GM18499 (cell line): ENCODE data around the gene METTL2B.

ENCODE experiments used
- ATAC-seq: cut with Tn5 transposase; IDR thresholded peaks from one replicate; pipeline ENCODE4 v1.9.1; 2021; ENCODE audit warnings: moderate number of reproducible peaks; ENCODE audit not compliant: insufficient read depth, unreplicated experiment

METTL2B gene

GRCh38 chr7:128476402-128477335 lies at the start of gene METTL2B:
Gene METTL2B, plus strand, starts transcription at chr7:128476748. Its CDS starts 18 bp downstream, at chr7:128476766.
- ATAC-seq, result peak; percentile 82

DNA sequence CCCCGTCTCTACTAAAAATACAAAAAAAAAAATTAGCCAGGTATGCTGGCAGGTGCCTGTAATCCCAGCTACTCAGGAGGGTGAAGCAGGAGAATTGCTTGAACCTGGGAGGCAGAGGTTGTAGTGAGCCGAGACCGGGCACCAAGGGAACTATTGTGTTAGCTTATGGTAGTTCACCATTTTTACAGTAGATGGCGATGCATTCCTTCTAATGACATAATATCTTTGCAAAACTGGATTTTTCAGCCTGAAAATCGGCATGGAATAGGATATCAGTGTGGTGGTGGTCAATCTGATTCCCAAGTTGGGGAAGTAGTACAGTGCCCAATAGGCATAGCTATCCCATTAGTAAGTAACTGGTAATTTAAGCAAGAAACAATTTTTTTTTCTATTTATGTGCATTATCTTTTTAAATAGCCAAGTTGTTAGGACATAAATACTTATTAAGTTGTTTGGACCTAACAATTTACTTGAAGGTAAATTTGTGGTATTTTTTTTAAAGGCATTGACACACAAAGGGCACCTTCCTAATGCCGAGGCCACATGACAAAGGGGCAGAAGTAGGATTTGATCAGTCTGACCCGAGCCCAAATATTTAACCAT lies 49.2 kb upstream of the METTL2B start:
- no peak for ATAC-seq

- ATAC-seq, result no peak
Observed at GRCh38 chr7:128430207-128430606, 46.3 kb upstream of the METTL2B start.

- ATAC-seq, result no peak
Observed at GRCh38 chr7:128431221-128431620, 45.3 kb upstream of the METTL2B start.

DNA sequence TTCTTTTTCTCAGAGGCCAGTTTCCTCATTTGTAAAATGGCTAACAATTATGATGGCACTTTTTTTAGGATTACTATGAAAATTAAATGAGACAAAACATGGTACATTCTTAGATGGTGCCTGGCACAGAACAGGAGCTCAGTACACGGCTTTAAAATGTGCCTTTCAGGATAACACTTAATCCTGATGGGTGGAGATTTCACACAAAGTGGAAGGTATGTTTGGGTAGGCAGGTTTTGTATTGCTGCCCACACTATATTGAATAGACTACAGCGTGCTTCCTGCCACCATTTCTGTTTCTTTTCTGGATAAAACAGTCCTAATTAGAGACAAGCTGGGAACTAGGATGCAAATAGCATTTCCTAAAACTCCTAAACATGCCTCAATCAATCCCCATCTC lies 44.8 kb upstream of the METTL2B start:
- ATAC-seq, result no peak

DNA sequence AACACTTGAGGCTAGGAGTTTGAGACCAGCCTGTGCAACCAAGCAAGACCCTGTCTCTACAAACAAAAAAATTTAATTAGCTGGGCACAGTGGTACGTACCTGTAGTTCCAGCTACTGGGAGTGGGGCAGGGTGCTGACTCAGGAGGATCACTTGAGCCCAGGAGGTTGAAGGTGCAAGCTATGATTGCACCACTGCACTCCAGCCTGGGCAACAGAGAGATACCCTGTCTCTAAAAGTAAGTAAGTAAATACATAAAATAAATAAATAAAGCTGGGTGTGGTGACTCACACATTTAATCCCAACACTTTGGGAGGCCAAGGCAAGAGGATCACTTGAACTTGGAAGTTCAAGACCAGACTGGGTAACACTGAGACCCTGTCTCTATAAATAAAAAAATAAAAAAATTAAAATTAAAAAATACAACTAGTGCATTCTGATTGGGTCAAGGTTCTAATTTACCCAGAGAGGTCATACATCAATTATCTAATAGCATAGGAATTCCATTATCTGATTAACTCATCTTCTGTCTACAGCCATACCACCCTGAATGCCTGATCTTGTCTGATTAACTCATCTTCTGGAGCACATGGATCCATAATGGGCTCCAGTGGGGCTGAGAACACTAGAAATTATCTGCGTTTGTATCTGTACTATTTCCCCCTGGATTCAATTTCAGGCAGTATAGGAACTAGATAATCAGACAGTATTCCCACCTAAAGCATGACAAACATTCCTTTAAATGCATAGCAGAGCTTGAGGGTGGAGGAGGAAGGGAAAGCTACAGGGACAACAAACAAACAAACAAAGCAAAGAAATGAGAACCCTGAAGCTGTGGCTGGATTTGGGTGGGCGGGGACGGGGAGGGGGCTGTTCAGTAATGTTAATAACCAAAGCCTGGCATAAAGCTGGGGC lies 41.9 kb upstream of the METTL2B start:
- no peak for ATAC-seq

DNA sequence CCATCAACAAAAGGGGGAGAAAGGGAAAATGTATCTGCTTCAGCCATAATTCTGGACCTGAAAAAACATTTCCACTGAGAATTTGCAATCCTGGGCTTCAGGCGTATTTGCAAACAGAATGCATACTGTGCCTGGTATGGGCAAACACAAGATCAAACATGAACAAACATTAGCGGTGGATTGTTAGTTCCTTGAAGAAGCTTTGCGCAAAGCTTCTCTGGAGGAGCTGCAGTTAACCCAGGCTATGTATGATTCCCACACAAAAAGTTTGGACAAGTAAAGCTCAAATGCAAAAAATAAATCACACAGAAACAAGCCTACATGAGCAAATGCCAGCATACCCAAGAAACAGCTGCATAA lies 41.2 kb upstream of the METTL2B start:
- no peak for ATAC-seq

GRCh38 chr7:128437426-128438332 lies 38.9 kb upstream of the METTL2B start:
- peak; percentile 49 for ATAC-seq

- no peak for ATAC-seq
Observed at GRCh38 chr7:128442356-128442755, 34.2 kb upstream of the METTL2B start.

DNA sequence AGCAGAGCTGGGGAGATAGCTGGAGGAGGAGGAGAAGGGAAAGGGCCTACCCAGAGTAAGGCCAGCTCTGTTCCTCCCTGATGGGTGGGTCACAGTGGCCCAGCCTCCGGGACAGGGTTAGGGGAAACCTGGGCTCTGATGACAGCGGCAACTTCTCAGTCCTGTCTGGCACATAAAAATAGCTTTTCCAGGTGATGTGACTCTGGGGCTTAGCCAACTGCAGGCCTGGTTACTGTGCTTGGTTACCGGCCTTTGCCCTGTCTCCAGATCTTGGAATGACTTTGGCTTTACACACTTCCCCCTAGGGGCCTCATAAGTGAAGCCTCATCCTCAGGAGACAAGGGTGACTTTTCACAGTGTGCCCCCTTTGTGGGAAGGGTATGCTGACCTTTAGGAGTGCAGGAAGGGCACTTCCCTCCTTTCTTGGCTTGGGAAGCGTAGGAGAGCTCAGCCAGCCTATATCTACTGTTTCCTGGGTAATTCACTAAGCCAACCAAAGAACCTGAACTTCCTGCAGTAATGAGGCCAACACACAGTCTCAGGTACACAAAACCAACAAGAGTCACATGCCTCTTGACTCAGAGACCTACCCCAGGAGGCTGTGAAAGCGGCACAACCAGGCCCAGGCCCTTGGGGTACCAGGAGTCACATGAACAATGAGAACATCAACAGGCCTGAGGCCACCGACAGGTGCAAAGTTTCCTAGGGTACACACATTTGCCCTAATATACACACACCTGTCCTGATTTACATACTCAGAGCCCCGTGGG lies 32.5 kb upstream of the METTL2B start:
- ATAC-seq, result no peak

DNA sequence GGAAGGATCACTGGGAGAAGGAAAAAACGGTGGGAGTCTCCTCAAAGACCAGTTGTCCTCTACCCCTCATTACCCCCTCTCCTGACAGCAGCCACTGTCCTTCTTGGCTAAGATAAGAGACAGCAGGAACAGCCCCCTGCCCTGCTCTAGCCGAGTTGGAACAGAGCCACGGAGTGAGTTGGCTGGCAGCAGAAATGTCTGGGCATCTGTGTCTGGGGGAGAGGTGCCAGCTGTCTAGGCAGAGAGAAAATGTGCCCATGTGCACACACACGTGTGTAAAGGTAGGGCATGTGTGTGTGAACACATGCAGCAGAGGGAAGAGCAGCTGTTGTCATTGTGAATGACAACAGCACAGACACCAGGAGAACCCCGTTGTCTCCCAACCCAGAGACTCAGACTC lies 30.2 kb upstream of the METTL2B start:
- no peak for ATAC-seq

- no peak for ATAC-seq
Observed at GRCh38 chr7:128447941-128448564, 28.5 kb upstream of the METTL2B start.

GRCh38 chr7:128448751-128449302 lies 27.7 kb upstream of the METTL2B start:
- ATAC-seq, result no peak

DNA sequence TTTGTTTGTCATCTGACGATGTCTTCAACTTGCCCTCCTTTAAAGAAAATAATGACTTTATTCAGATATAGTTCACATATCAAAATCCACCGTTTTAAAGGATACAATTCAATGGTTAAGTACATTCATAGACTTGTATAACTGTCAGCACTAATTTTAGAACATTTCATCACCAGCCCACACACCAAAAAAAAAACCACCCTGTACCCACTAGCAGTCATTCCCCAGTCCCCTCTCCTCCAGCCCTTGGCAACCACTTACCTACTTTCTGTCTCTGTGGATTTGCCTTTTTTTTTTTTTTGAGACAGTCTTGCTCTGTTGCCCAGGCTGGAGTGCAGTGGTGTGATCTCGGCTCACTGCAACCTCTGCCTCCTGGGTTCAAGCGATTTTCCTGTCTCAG lies 26.1 kb upstream of the METTL2B start:
- ATAC-seq, result no peak

- no peak for ATAC-seq
Observed at GRCh38 chr7:128450913-128451312, 25.6 kb upstream of the METTL2B start.

GRCh38 chr7:128452552-128452951 lies 24.0 kb upstream of the METTL2B start:
- ATAC-seq, result no peak

DNA sequence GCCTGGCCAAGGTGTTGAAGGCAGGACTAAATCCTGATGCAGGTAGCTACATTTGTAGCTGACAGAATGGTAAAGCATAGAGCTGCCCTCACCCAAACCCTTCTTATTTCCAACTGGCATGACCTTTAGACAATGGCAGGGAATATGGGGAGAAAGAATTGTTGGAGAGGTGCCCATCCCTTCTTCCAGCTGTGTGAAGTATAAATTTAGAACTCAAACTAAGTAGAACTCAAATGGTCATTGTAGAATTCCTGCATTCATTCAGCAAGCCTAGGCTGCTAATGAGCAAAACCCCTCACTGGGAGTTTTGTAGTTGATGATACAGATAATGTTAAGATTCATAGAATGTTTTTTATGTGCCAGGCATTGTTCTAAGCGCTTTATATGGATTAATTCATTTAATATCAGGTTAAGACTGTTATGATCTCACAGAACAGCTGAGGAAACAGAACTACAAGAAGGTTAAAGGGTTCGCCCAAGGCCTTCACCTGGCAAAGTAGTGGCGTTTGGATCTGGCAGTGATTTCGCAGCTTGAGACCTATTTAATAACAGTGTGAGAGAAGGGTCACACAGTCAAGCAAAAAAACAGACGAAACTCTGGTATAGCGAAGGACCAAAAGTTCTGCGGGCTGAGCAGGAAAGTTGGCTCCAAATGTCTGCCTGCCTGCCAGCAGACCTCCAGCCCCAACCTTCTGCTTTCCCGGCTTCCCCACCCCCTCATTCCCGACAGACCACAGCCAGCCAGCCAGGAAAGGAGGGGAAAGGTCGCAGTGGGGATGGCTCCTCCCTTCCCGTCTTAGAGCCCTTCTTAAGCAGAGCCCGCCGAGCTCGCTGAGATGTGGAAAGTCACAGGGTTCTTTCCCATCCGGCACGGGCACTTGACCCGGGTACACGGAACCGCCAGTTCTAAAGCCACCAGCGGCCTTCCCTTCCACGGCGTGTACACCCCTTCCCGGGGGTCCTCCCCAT lies 22.4 kb upstream of the METTL2B start:
- no peak for ATAC-seq
